Measurements from ENCODE around the gene UBE2M. TPM values are rescaled to one million over a fixed set of nuclear protein-coding genes. Genes with fewer than 3 reads are reported as not detected.
"Not testable (repeated sequence)": the region's sequence is repeated elsewhere in the genome, so short reads cannot be mapped to it uniquely, and the experiment has no call there.

UBE2M gene
- total RNA-seq, 1 experiment from 2014 or later = 62.8 TPM

- DNase-seq = peak; percentile 77 to 84
- Histone ChIP-seq H3K27me3 (no peaks in the 10 kb centered on the region), H3K36me3 (no peaks in the 10 kb centered on the region; the same call in 1 of the 2 replicates), H3K4me1 (no peaks in the 10 kb centered on the region), H3K4me3 (peak overlapping the region; percentile 75), H3K9me3 (replicated peaks) (no peaks in the 10 kb centered on the region), H3K27ac (peak overlapping the region; percentile 67)
Measured at GRCh38 chr19:58519087-58519354, 39.4 kb downstream of the UBE2M start.

GRCh38 chr19:58518256-58519086, 39.9 kb downstream of the UBE2M start:
- H3K27me3 ChIP-seq = no peaks in the 10 kb centered on the region
- DNase-seq = no peak
- no peaks in the 10 kb centered on the region for H3K4me1 ChIP-seq
- peak overlapping the region; percentile 75 for H3K4me3 ChIP-seq
- H3K27ac ChIP-seq = peak overlapping the region; percentile 67
- H3K9me3 ChIP-seq (replicated peaks) = no peaks in the 10 kb centered on the region
- no peaks in the 10 kb centered on the region; the same call in 1 of the 2 replicates for H3K36me3 ChIP-seq

DNA sequence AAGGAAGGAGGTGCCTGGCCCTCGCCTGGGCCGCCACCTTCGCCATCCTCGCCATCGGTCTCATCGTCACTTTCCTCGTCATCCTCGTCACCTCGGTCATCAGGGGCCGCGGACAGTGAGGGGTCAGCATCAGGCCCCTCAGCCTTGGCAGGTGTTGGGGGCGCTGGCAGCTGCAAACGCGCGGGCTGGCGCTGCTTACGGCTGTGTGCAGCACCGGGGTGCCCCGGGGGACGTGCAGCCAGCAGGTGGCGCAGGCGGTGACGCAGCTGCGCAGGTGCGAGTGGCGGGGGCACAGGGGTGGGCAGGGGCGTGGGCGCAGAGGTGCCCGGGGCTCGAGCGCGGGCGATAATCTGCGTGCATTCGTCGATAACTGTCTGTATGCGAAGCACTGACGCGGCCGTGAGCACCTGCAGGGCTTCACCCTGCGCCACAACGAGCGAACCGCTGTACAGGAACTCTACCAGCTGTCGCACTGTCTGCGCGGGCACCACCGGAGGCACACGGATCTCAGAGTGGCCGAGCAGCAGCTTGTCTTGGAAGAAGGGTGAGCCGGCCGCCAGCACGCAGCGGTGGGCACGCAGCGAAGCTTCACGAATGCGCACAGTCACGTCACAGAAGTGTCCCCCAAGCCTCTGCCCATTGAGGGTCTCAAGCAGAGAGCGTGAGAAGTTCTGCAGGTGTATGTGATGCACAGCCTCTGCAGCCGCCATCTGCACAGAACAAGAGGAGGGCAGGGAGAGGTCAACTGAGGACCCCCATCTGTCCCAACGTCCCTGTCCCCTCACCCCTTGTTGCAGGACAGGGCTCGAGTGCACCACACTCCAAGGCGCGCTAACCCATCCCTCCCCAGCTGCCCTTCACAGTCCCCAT, 41.2 kb downstream of the UBE2M start:
- H3K4me3 ChIP-seq = no peak overlapping the region
- no peak for DNase-seq
- no peaks in the 10 kb centered on the region; the same call in 1 of the 2 replicates for H3K36me3 ChIP-seq
- H3K27ac ChIP-seq = no peak overlapping the region
- no peaks in the 10 kb centered on the region for H3K9me3 ChIP-seq (replicated peaks)
- H3K27me3 ChIP-seq = no peaks in the 10 kb centered on the region
- H3K4me1 ChIP-seq = no peaks in the 10 kb centered on the region

- no peak overlapping the region for H3K4me3 ChIP-seq
- H3K36me3 ChIP-seq = no peaks in the 10 kb centered on the region; the same call in 1 of the 2 replicates
- H3K4me1 ChIP-seq = no peaks in the 10 kb centered on the region
- H3K27me3 ChIP-seq = no peaks in the 10 kb centered on the region
- no peak overlapping the region for H3K27ac ChIP-seq
- no peaks in the 10 kb centered on the region for H3K9me3 ChIP-seq (replicated peaks)
- DNase-seq = no peak
Measured at GRCh38 chr19:58516246-58516836, 42.1 kb downstream of the UBE2M start.

DNA sequence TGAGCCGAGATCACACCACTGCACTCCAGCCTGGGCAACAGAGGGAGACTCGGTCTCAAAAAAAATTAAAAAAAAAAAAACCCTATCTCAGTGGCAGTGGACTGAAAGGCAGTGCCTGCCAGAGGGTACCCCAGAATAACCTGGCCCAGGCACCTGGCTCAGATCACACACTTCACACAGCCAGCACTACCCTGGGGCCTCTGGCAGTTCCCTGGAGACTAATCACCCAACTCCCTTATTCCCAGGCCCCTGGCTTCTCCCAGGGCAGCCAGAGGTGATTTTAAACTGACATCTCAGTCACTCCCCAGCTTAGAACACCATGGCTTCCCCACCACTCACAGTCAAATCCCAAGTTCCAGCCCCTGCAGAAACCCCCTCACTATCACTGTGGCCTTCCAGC, 43.2 kb downstream of the UBE2M start:
- Histone ChIP-seq H3K9me3 (replicated peaks) (no peaks in the 10 kb centered on the region), H3K4me3 (no peak overlapping the region), H3K27ac (no peak overlapping the region), H3K4me1 (no peaks in the 10 kb centered on the region), H3K36me3 (no peaks in the 10 kb centered on the region; the same call in 1 of the 2 replicates), H3K27me3 (no peaks in the 10 kb centered on the region)
- no peak for DNase-seq

- H3K4me1 ChIP-seq = no peaks in the 10 kb centered on the region
- H3K27me3 ChIP-seq = no peaks in the 10 kb centered on the region
- no peak overlapping the region for H3K27ac ChIP-seq
- H3K36me3 ChIP-seq = no peaks in the 10 kb centered on the region; the same call in 1 of the 2 replicates
- DNase-seq = no peak
- H3K9me3 ChIP-seq (replicated peaks) = no peaks in the 10 kb centered on the region
- H3K4me3 ChIP-seq = no peak overlapping the region
Measured at GRCh38 chr19:58514564-58515022, 43.8 kb downstream of the UBE2M start.

GRCh38 chr19:58513694-58514563, 44.5 kb downstream of the UBE2M start:
- no peaks in the 10 kb centered on the region; the same call in 1 of the 2 replicates for H3K36me3 ChIP-seq

DNA sequence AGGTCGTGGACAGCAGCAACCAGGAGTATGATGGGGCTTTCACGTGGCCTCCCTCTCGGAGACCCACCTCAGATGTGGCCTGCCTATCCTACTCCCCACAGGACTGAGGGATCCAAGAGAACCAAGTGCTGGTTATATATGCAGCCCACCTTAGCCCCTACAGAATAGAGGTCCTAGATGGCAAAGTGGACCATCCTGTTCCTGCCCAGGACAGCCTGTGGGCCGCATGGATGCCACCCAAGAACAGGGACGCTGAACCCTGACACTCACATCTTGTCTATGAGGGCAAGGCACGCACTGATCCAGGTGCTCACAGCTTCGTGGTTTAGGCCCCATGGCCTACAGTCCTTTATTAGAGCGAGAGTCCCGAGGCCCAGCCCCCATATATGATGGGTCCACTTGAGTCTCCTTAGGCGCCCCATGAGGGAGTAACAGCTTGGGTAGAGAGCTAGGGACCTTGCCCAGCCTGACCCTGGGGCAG, 45.2 kb downstream of the UBE2M start:
- no peaks in the 10 kb centered on the region for H3K4me1 ChIP-seq
- no peaks in the 10 kb centered on the region for H3K27me3 ChIP-seq
- no peaks in the 10 kb centered on the region; the same call in 1 of the 2 replicates for H3K36me3 ChIP-seq
- H3K4me3 ChIP-seq = no peak overlapping the region
- H3K27ac ChIP-seq = no peak overlapping the region
- H3K9me3 ChIP-seq (replicated peaks) = no peaks in the 10 kb centered on the region
- DNase-seq = no peak

More at GRCh38 chr19:58513694-58514563, 44.5 kb downstream of the UBE2M start:
- H3K9me3 ChIP-seq (replicated peaks) = no peaks in the 10 kb centered on the region
- H3K27ac ChIP-seq = no peak overlapping the region
- no peaks in the 10 kb centered on the region for H3K4me1 ChIP-seq
- DNase-seq = no peak
- no peaks in the 10 kb centered on the region for H3K27me3 ChIP-seq
- no peak overlapping the region for H3K4me3 ChIP-seq

DNA sequence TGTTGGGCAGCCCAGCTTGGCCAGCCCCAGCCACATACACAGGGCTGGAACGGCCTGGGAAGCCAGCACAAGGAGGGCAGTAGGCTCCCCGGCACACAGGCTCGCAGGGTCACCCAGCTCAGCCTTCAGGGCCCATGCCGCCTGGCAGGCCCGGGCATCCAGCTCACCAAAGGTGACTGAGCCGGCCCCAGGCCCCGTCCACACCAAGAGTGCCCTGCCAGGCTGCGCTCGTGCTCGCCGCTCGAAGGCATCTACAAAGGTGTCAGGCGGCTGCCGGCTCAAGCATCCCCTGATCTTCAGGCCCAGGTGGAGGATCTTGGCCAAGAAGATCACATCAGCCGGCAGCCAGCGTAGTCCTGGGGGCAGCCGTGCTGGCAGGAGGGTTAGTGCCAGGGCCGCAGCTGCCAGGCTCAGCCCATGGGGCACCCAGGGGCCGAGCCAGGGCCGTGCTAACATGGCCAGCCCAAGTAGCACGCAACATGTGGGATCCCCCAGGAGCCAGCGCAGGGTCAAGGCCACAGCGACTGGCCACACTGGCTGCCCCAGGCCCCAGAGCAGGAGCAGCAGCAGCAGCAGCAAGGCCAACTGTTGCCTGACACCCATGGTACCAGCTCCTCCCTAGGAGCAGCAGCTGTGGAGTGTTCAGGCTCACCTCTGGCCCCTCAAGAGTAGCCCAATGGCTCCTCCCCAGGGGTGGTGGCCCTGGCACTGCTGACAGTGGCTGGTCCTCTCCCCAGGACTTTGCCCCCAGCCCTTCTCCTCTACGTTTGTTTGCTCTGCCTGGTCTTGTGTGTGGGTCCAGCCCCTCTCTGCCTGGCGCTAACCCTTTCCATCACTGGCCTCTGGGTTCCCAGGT, 46.8 kb downstream of the UBE2M start, which contains the start of gene SLC27A5:
Gene SLC27A5, minus strand, starts transcription at position 640 of the 856 bp plus-strand sequence. Its CDS starts 37 bp downstream, at position 603.
- H3K4me1 ChIP-seq = no peaks in the 10 kb centered on the region
- no peaks in the 10 kb centered on the region for H3K9me3 ChIP-seq (replicated peaks)
- no peak within 1 kb of the TSS for H3K27ac ChIP-seq
- no peaks in the 10 kb centered on the region; the same call in 1 of the 2 replicates for H3K36me3 ChIP-seq
- no peak within 1 kb of the TSS for H3K4me3 ChIP-seq
- H3K27me3 ChIP-seq = no peaks in the 10 kb centered on the region
- DNase-seq = no peak

- DNase-seq = no peak
- H3K9me3 ChIP-seq (replicated peaks) = no peaks in the 10 kb centered on the region
- no peak overlapping the region for H3K27ac ChIP-seq
- H3K27me3 ChIP-seq = no peaks in the 10 kb centered on the region
- no peaks in the 10 kb centered on the region for H3K4me1 ChIP-seq
- H3K4me3 ChIP-seq = no peak overlapping the region
- H3K36me3 ChIP-seq = no peaks in the 10 kb centered on the region
Measured at GRCh38 chr19:58510084-58510862, 48.1 kb downstream of the UBE2M start.

DNA sequence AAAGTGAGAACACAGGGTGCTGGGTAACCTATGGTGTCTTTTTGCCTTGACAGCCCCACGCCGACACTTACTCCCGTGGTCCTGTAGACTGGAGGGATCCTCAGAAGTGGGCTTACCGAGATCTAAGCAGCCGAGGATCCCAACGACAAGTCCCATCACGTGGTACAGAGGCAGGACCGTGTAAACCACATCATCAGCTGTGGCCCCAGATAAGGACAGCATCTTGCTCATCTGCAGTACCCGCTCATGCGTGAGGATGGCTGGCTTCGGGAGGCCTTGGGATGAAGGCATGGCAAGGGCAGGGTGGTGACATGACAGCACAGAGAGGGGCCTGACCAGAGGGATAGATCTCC, 48.7 kb downstream of the UBE2M start:
- H3K9me3 ChIP-seq (replicated peaks) = no peaks in the 10 kb centered on the region
- no peaks in the 10 kb centered on the region for H3K4me1 ChIP-seq
- H3K36me3 ChIP-seq = no peaks in the 10 kb centered on the region
- no peak for DNase-seq
- H3K27me3 ChIP-seq = no peaks in the 10 kb centered on the region
- no peak overlapping the region for H3K27ac ChIP-seq
- no peak overlapping the region for H3K4me3 ChIP-seq

DNA sequence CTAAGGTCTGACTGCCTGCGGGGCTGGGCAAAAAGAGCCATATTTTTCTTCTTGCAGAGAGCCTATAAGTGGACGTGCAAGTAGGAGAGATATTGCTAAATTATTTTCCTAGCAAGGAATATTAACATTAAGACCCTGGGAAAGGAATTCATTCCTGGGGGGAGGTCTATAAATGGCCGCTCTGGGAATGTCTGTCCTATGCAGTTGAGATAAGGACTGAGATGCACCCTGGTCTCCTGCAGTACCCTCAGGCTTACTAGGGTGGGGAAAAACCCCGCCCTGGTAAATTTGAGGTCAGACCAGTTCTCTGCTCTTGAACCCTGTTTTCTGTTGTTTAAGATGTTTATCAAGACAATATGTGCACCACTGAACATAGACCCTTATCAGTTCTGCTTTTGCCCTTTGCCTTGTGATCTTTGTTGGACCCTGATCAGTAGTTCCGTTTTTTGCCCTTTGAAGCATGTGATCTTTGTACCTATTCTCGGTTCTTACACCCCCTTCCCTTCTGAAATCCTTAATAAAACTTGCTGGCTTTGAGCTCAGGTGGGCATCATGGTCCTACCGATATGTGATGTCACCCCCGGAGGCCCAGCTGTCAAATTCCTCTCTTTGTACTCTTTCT, 50.7 kb downstream of the UBE2M start:
- not testable (repeated sequence) for H3K4me1 ChIP-seq; H3K27ac ChIP-seq; H3K36me3 ChIP-seq; H3K4me3 ChIP-seq; H3K9me3 ChIP-seq (replicated peaks); H3K27me3 ChIP-seq; DNase-seq

Measured in SJCRH30 (cell line).